Endodermal cell (in vitro differentiated cells): ENCODE data around the gene KIF20A. TPM values are rescaled to one million over a fixed set of nuclear protein-coding genes. Genes with fewer than 3 reads are reported as not detected.

ENCODE experiments used
- DNase-seq: peaks from one replicate; pipeline ENCODE4 v3.0.0-alpha.2; 2017
- H3K27ac ChIP-seq: 2 replicates; pipeline ENCODE4 v1.5.1; 2013; ENCODE audit warnings: mild to moderate bottlenecking, low read depth, low read length, moderate library complexity
- H3K27me3 ChIP-seq: 2 replicates; pipeline ENCODE4 v1.6.1; 2013; ENCODE audit warnings: mild to moderate bottlenecking, low read length, moderate library complexity; ENCODE audit not compliant: insufficient read depth, control insufficient read depth, poor library complexity, severe bottlenecking
- H3K36me3 ChIP-seq: 2 replicates; pipeline ENCODE4 v1.7.0; 2013; ENCODE audit warnings: mild to moderate bottlenecking, low read length, moderate library complexity; ENCODE audit not compliant: control insufficient read depth, insufficient read depth
- H3K4me1 ChIP-seq: one replicate; pipeline ENCODE4 v1.7.0; 2013; ENCODE audit warnings: low read length; ENCODE audit not compliant: control insufficient read depth, insufficient read depth
- H3K4me3 ChIP-seq: 2 replicates; pipeline ENCODE4 v1.5.1; 2013; ENCODE audit warnings: mild to moderate bottlenecking, low read length, moderate library complexity
- H3K9ac ChIP-seq: 2 replicates; pipeline ENCODE4 v1.6.1; 2013; ENCODE audit warnings: mild to moderate bottlenecking, low read length, moderate library complexity; ENCODE audit not compliant: poor library complexity, severe bottlenecking; ENCODE audit errors: extremely low read depth
- H3K9me3 ChIP-seq: 2 replicates; pipeline ENCODE4 v1.6.1; 2013; ENCODE audit warnings: mild to moderate bottlenecking, low read length, moderate library complexity; ENCODE audit not compliant: control insufficient read depth
- H3K27ac Mint-ChIP-seq: 2 replicates; pipeline ENCODE4 v1.8.0; 2020; ENCODE audit warnings: mixed read lengths
- H3K27me3 Mint-ChIP-seq: 2 replicates; pipeline ENCODE4 v1.8.0; 2021; ENCODE audit warnings: mild to moderate bottlenecking, mixed read lengths; ENCODE audit not compliant: insufficient read depth
- H3K36me3 Mint-ChIP-seq: 2 replicates; pipeline ENCODE4 v1.8.0; 2020; ENCODE audit warnings: low read depth, mixed read lengths
- H3K4me1 Mint-ChIP-seq: 2 replicates; pipeline ENCODE4 v1.8.0; 2020; ENCODE audit warnings: mixed read lengths
- H3K4me3 Mint-ChIP-seq: 2 replicates; pipeline ENCODE4 v1.8.0; 2020; ENCODE audit warnings: mild to moderate bottlenecking, moderate library complexity, mixed read lengths
- H3K9me3 Mint-ChIP-seq: 2 replicates; pipeline ENCODE4 v1.8.0; 2020; ENCODE audit warnings: mild to moderate bottlenecking, mixed read lengths
- CTCF ChIP-seq: fragments of 200-600 bp; sonication (generic); conservative IDR thresholded peaks from 2 replicates; pipeline ENCODE4 v1.5.0; 2021; ENCODE audit warnings: antibody characterized with exemption, mild to moderate bottlenecking
- WGBS, 2 experiments: methylation state at CpG; one replicate each; pipeline versions ENCODE4 v1.1.5 to v1.1.7; 2013; ENCODE audit warnings: missing lambda C conversion rate in 2 of 2, mixed read lengths in 1 of 2; ENCODE audit not compliant: insufficient coverage in 1 of 2, insufficient read length in 1 of 2; 5-methylcytosine and 5-hydroxymethylcytosine counted together
- total RNA-seq, 2 donors: library from RNA; stranded (reverse); fragmentation: NEBNext Ultra II Directional in 1 of 2; extraction: Animal tissue kit (Norgen Biotek cat#: 25700) in 1 of 2; gene quantifications; 2 replicates in 1 of 2; 3 replicates in 1 of 2; pipeline ENCODE4 v1.2.1, GENCODE V29; 2021

KIF20A gene
- total RNA-seq, 2 donors from 2014 or later = 58.0 to 74.6 TPM

- DNase-seq = peak; percentile 92
- peak within 1 kb of the TSS; percentile 42 for H3K9ac ChIP-seq
- no peaks in the 10 kb centered on the region for H3K27me3 ChIP-seq
- TF ChIP-seq CTCF = no peak
- H3K36me3 ChIP-seq = no peaks in the 10 kb centered on the region
- H3K4me3 Mint-ChIP-seq = peak within 1 kb of the TSS; percentile 72
- peaks cover 3% of the 10 kb centered on the region for H3K4me1 Mint-ChIP-seq
- H3K36me3 Mint-ChIP-seq = no peaks in the 10 kb centered on the region
- H3K4me3 ChIP-seq = peak within 1 kb of the TSS; percentile 84
- H3K4me1 ChIP-seq = no peaks in the 10 kb centered on the region
- H3K27ac Mint-ChIP-seq = no peak within 1 kb of the TSS
- H3K9me3 ChIP-seq = no peaks in the 10 kb centered on the region
- H3K9me3 Mint-ChIP-seq = no peaks in the 10 kb centered on the region
- no peak within 1 kb of the TSS for H3K27ac ChIP-seq
- 5 to 10% methylated on average over 16 to 31 of the region's 31 CpGs for WGBS, 2 experiments
- peaks cover 5% of the 10 kb centered on the region for H3K27me3 Mint-ChIP-seq
Observed at GRCh38 chr5:138138949-138139780, 39.7 kb upstream of the KIF20A start, which contains the start of gene NME5. TSS of gene NME5 (minus strand) at chr5:138139428. CDS start at chr5:138138780, 648 bp downstream.

GRCh38 chr5:138139781-138140090, 39.2 kb upstream of the KIF20A start:
- DNase-seq = no peak
- Mint-ChIP-seq H3K4me3 (peak overlapping the region; percentile 72), H3K36me3 (no peaks in the 10 kb centered on the region), H3K4me1 (peaks cover 3% of the 10 kb centered on the region), H3K27me3 (peaks cover 5% of the 10 kb centered on the region), H3K27ac (no peak overlapping the region), H3K9me3 (no peaks in the 10 kb centered on the region)
- Histone ChIP-seq H3K4me3 (peak overlapping the region; percentile 84), H3K4me1 (no peaks in the 10 kb centered on the region), H3K9me3 (no peaks in the 10 kb centered on the region), H3K27ac (no peak overlapping the region), H3K36me3 (no peaks in the 10 kb centered on the region), H3K27me3 (no peaks in the 10 kb centered on the region), H3K9ac (no peak overlapping the region)
- no peak for TF ChIP-seq CTCF
- 76 to 93% methylated on average over 1 to 3 of the region's 3 CpGs for WGBS, 2 experiments

GRCh38 chr5:138140268-138140667, 38.6 kb upstream of the KIF20A start:
- no peaks in the 10 kb centered on the region for H3K4me1 ChIP-seq
- H3K36me3 Mint-ChIP-seq = no peaks in the 10 kb centered on the region
- H3K27me3 ChIP-seq = no peaks in the 10 kb centered on the region
- H3K4me3 Mint-ChIP-seq = no peak overlapping the region
- no peaks in the 10 kb centered on the region for H3K9me3 ChIP-seq
- no peak for DNase-seq
- no peaks in the 10 kb centered on the region for H3K9me3 Mint-ChIP-seq
- no peak overlapping the region for H3K27ac Mint-ChIP-seq
- no peak overlapping the region for H3K9ac ChIP-seq
- no peak overlapping the region for H3K27ac ChIP-seq
- WGBS, 2 experiments = 87 to 95% methylated on average over 4 of the region's 4 CpGs
- no peak for TF ChIP-seq CTCF
- peaks cover 5% of the 10 kb centered on the region for H3K27me3 Mint-ChIP-seq
- H3K4me1 Mint-ChIP-seq = peaks cover 3% of the 10 kb centered on the region
- H3K36me3 ChIP-seq = no peaks in the 10 kb centered on the region
- no peak overlapping the region for H3K4me3 ChIP-seq
